GM06990 (cell line): ENCODE results near the gene GCK.
"Not testable (repeated sequence)": the region's sequence is repeated elsewhere in the genome, so short reads cannot be mapped to it uniquely, and the experiment has no call there.

Experiments
- DNase-seq: peaks from one replicate; pipeline ENCODE4 v3.0.0-alpha.2; 2011; ENCODE audit not compliant: insufficient read length; ENCODE audit errors: extremely low read depth
- H3K27me3 ChIP-seq: replicated peaks from 2 replicates; pipeline ENCODE4 v1.6.0; 2011; ENCODE audit warnings: low read length; ENCODE audit not compliant: control insufficient read depth, insufficient read depth
- H3K36me3 ChIP-seq: 2 replicates; pipeline ENCODE4 v1.5.1; 2011; ENCODE audit warnings: low read length; ENCODE audit not compliant: control insufficient read depth, insufficient read depth
- H3K4me3 ChIP-seq: replicated peaks from 2 replicates; pipeline ENCODE4 v1.5.1; 2011; ENCODE audit warnings: low read depth, mild to moderate bottlenecking, control low read depth, low read length
- CTCF ChIP-seq: IDR thresholded peaks from 2 replicates; pipeline ENCODE4 v1.5.1; 2011; ENCODE audit warnings: low read length, control low read depth, mild to moderate bottlenecking, inconsistent platforms; ENCODE audit not compliant: insufficient read depth, poor library complexity, severe bottlenecking

The GCK gene

GRCh38 chr7:44206008-44206407 is 16.8 kb upstream of the GCK start:
- TF ChIP-seq CTCF = no peak
- Histone ChIP-seq H3K36me3 (peaks cover 27% of the 10 kb centered on the region), H3K27me3 (no peaks in the 10 kb centered on the region), H3K4me3 (no peak overlapping the region)
- no peak for DNase-seq

GRCh38 chr7:44201813-44202212 is 12.6 kb upstream of the GCK start:
- H3K27me3 ChIP-seq = no peaks in the 10 kb centered on the region
- DNase-seq = no peak
- peaks cover 9% of the 10 kb centered on the region for H3K36me3 ChIP-seq
- H3K4me3 ChIP-seq = peak overlapping the region; percentile 98
- no peak for TF ChIP-seq CTCF

- H3K27me3 ChIP-seq = no peaks in the 10 kb centered on the region
- peak; percentile 24 for TF ChIP-seq CTCF
- H3K36me3 ChIP-seq = peaks cover 6% of the 10 kb centered on the region
- H3K4me3 ChIP-seq = peak within 1 kb of the TSS; percentile 98
- peak; percentile 94 for DNase-seq
Observed at GRCh38 chr7:44200699-44201461, 11.6 kb upstream of the GCK start, which contains the start of gene YKT6. YKT6 (plus strand) TSS chr7:44200978; CDS start chr7:44201136, 158 bp downstream.

GRCh38 chr7:44200163-44200562 is 10.9 kb upstream of the GCK start:
- not testable (repeated sequence) for DNase-seq, H3K27me3 ChIP-seq, H3K36me3 ChIP-seq, H3K4me3 ChIP-seq

- no peaks in the 10 kb centered on the region for H3K27me3 ChIP-seq
- no peak for TF ChIP-seq CTCF
- H3K4me3 ChIP-seq = no peak overlapping the region
- DNase-seq = no peak
- H3K36me3 ChIP-seq = no peaks in the 10 kb centered on the region
Observed at GRCh38 chr7:44197474-44197873, 8.2 kb upstream of the GCK start.

GRCh38 chr7:44196450-44196872 is 7.2 kb upstream of the GCK start:
- no peak for DNase-seq
- peak; percentile 80 for TF ChIP-seq CTCF
- Histone ChIP-seq H3K27me3 (no peaks in the 10 kb centered on the region), H3K36me3 (no peaks in the 10 kb centered on the region), H3K4me3 (no peak overlapping the region)
